ENCODE results near the gene ZNF117. TPM values are rescaled to one million over a fixed set of nuclear protein-coding genes. Genes with fewer than 3 reads are reported as not detected.

ZNF117 gene
- total and polyA plus RNA-seq, 2 donors (not counting 3 experiments of a cell fraction or from before 2014, with no cell fraction given) = 5.9 to 12.6 TPM

GRCh38 chr7:64998865-64999164 lies 8.0 kb upstream of the ZNF117 start:
- H3K36me3 ChIP-seq (ENCODE audit: control insufficient read depth in 2 of 2, extremely low read depth in 1 of 2, insufficient read depth in 2 of 2, low read length in 2 of 2) = no peaks in the 10 kb centered on the region

GRCh38 chr7:64997927-64998391 lies 7.1 kb upstream of the ZNF117 start:
- dilution Hi-C loops (cut with MboI; ENCODE audit: extremely low pct_ligation_motif_present, low sequenced_read_pairs) = no loop called here

More at GRCh38 chr7:64998865-64999164, 8.0 kb upstream of the ZNF117 start:
- peaks cover 9% of the 10 kb centered on the region for H3K4me1 ChIP-seq (ENCODE audit: control insufficient read depth, extremely low read depth, insufficient read depth, low read length)
- H3K79me2 ChIP-seq (ENCODE audit: control insufficient read depth, insufficient read depth, low read length) = peaks cover 17% of the 10 kb centered on the region
- DNase-seq (ENCODE audit: low read depth, low spot score) = no peak
- peaks cover 12% of the 10 kb centered on the region for H3K9me3 ChIP-seq (replicated peaks; ENCODE audit: control insufficient read depth, insufficient read depth, low read length)
- no peak for TF ChIP-seq EZH2 (IDR thresholded peaks at IDR 0.05; ENCODE audit: borderline replicate concordance, low read depth, low read length, severe bottlenecking)
- no peak for TF ChIP-seq JUN (IDR thresholded peaks at IDR 0.05; ENCODE audit: borderline replicate concordance, insufficient read depth, insufficient read length, low read depth)
- TF ChIP-seq, protein P1, sequence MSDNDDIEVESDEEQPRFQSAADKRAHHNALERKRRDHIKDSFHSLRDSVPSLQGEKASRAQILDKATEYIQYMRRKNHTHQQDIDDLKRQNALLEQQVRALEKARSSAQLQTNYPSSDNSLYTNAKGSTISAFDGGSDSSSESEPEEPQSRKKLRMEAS (IDR thresholded peaks at IDR 0.05; ENCODE audit: insufficient read depth, insufficient read length) = no peak
- no peak for TF ChIP-seq MYC (IDR thresholded peaks at IDR 0.05; ENCODE audit: low read depth, low read length)
- no peak for TF ChIP-seq POLR2AphosphoS5 (IDR thresholded peaks at IDR 0.05; ENCODE audit: insufficient read depth, low read depth, low read length)
- TF ChIP-seq FOS (IDR thresholded peaks at IDR 0.05; ENCODE audit: borderline replicate concordance, insufficient read depth, low read length) = no peak
- no peak for TF ChIP-seq GATA2 (IDR thresholded peaks at IDR 0.05; ENCODE audit: insufficient read depth, insufficient read length, low read depth, low read length)
- dilution Hi-C loops (cut with MboI; ENCODE audit: extremely low pct_ligation_motif_present, low sequenced_read_pairs) (no loop called here), intact Hi-C loops (cut with micrococcal nuclease) (no loop called here)
- ChIA-PET POLR2A (no interaction called here), CTCF (no interaction called here)
- BruUV-seq (replicated peaks) = TSS peak; percentile 59
- H4K20me1 ChIP-seq (replicated peaks; ENCODE audit: control insufficient read depth, extremely low read depth, insufficient read depth, low read length) = no peaks in the 10 kb centered on the region
- no peak overlapping the region for H3K4me3 ChIP-seq (replicated peaks in 1 of 3; ENCODE audit: insufficient read depth in 1 of 3, low read depth in 1 of 3, low read length in 3 of 3)
- FAIRE-seq = no peak
- H3K9me1 ChIP-seq (replicated peaks; ENCODE audit: control insufficient read depth, extremely low read depth, insufficient read depth, low read length) = no peaks in the 10 kb centered on the region
- no peaks in the 10 kb centered on the region for H3K27me3 ChIP-seq (ENCODE audit: control insufficient read depth in 2 of 2, insufficient read depth in 2 of 2, low read length in 2 of 2)
- no peak overlapping the region for H3K9ac ChIP-seq (replicated peaks; ENCODE audit: extremely low read depth, insufficient read depth, low read length)
- H3K27ac ChIP-seq (ENCODE audit: insufficient read depth, low read depth, low read length) = peak overlapping the region; percentile 78
- no peak overlapping the region for H3K4me2 ChIP-seq (ENCODE audit: insufficient read depth, low read length)
- no peak overlapping the region for H2AFZ ChIP-seq (ENCODE audit: low read depth, low read length)

More at GRCh38 chr7:64997927-64998391, 7.1 kb upstream of the ZNF117 start:
- FAIRE-seq (no peak), DNase-seq (ENCODE audit: low read depth, low spot score) (no peak)
- intact Hi-C loops (cut with micrococcal nuclease) = no loop called here
- H3K9ac ChIP-seq (replicated peaks; ENCODE audit: extremely low read depth, insufficient read depth, low read length) = no peak overlapping the region
- BruUV-seq (replicated peaks) = no TSS peak
- no peaks in the 10 kb centered on the region for H3K9me1 ChIP-seq (replicated peaks; ENCODE audit: control insufficient read depth, extremely low read depth, insufficient read depth, low read length)
- CTCF ChIA-PET = no interaction called here
- POLR2A ChIA-PET = no interaction called here
- H3K79me2 ChIP-seq (ENCODE audit: control insufficient read depth, insufficient read depth, low read length) = peaks cover 15% of the 10 kb centered on the region
- no peaks in the 10 kb centered on the region for H4K20me1 ChIP-seq (replicated peaks; ENCODE audit: control insufficient read depth, extremely low read depth, insufficient read depth, low read length)
- peaks cover 9% of the 10 kb centered on the region for H3K4me1 ChIP-seq (ENCODE audit: control insufficient read depth, extremely low read depth, insufficient read depth, low read length)
- no peak overlapping the region for H2AFZ ChIP-seq (ENCODE audit: low read depth, low read length)
- no peak overlapping the region for H3K4me3 ChIP-seq (replicated peaks in 1 of 3; ENCODE audit: insufficient read depth in 1 of 3, low read depth in 1 of 3, low read length in 3 of 3)
- H3K27ac ChIP-seq (ENCODE audit: insufficient read depth, low read depth, low read length) = no peak overlapping the region
- H3K36me3 ChIP-seq (ENCODE audit: control insufficient read depth in 2 of 2, extremely low read depth in 1 of 2, insufficient read depth in 2 of 2, low read length in 2 of 2) = no peaks in the 10 kb centered on the region
- TF ChIP-seq FOS (IDR thresholded peaks at IDR 0.05; ENCODE audit: borderline replicate concordance, insufficient read depth, low read length) (no peak), EZH2 (IDR thresholded peaks at IDR 0.05; ENCODE audit: borderline replicate concordance, low read depth, low read length, severe bottlenecking) (no peak), POLR2AphosphoS5 (IDR thresholded peaks at IDR 0.05; ENCODE audit: insufficient read depth, low read depth, low read length) (no peak), JUN (IDR thresholded peaks at IDR 0.05; ENCODE audit: borderline replicate concordance, insufficient read depth, insufficient read length, low read depth) (no peak), GATA2 (IDR thresholded peaks at IDR 0.05; ENCODE audit: insufficient read depth, insufficient read length, low read depth, low read length) (no peak), MYC (IDR thresholded peaks at IDR 0.05; ENCODE audit: low read depth, low read length) (no peak), POLR2A (IDR thresholded peaks at IDR 0.05; ENCODE audit: low read depth, low read length) (no peak)
- TF ChIP-seq, protein P2, sequence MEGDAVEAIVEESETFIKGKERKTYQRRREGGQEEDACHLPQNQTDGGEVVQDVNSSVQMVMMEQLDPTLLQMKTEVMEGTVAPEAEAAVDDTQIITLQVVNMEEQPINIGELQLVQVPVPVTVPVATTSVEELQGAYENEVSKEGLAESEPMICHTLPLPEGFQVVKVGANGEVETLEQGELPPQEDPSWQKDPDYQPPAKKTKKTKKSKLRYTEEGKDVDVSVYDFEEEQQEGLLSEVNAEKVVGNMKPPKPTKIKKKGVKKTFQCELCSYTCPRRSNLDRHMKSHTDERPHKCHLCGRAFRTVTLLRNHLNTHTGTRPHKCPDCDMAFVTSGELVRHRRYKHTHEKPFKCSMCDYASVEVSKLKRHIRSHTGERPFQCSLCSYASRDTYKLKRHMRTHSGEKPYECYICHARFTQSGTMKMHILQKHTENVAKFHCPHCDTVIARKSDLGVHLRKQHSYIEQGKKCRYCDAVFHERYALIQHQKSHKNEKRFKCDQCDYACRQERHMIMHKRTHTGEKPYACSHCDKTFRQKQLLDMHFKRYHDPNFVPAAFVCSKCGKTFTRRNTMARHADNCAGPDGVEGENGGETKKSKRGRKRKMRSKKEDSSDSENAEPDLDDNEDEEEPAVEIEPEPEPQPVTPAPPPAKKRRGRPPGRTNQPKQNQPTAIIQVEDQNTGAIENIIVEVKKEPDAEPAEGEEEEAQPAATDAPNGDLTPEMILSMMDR (IDR thresholded peaks at IDR 0.05; ENCODE audit: extremely low read depth in 1 of 2, insufficient read depth in 1 of 2, low read depth in 1 of 2, low read length in 2 of 2) = no peak
- TF ChIP-seq, protein P1 (IDR thresholded peaks at IDR 0.05; ENCODE audit: insufficient read depth, insufficient read length) = no peak
- H3K27me3 ChIP-seq (ENCODE audit: control insufficient read depth in 2 of 2, insufficient read depth in 2 of 2, low read length in 2 of 2) = no peaks in the 10 kb centered on the region
- peaks cover 12% of the 10 kb centered on the region for H3K9me3 ChIP-seq (replicated peaks; ENCODE audit: control insufficient read depth, insufficient read depth, low read length)
- H3K4me2 ChIP-seq (ENCODE audit: insufficient read depth, low read length) = no peak overlapping the region
